H1 (cell line): ENCODE measurements around the gene ITPKC. TPM values are rescaled to one million over a fixed set of nuclear protein-coding genes. Genes with fewer than 3 reads are reported as not detected.

Experiments
- CHD1 ChIP-seq: IDR thresholded peaks from 2 replicates; pipeline ENCODE4 v1.6.1; 2012; ENCODE audit warnings: low read depth, low read length, improper control_type of control experiment
- polyA plus RNA-seq, 7 experiments: library from polyadenylated mRNA; depleted of rRNA in 3 of 7; stranded (reverse) in 5 of 7; unstranded in 2 of 7; fragments of >200 nt in 5 of 7; fragments of 200-250 nt in 2 of 7; gene quantifications; 1 replicate in 5 of 7; 2 replicates in 1 of 7; 4 replicates in 1 of 7; pipeline versions ENCODE4 v1.2.1 to v1.2.3, GENCODE V29; 2011 to 2013; ENCODE audit warnings: missing spikeins in 2 of 7, mixed read lengths in 2 of 7
- total RNA-seq: library from RNA; stranded (reverse); fragmentation: NEBNext Ultra II Directional; extraction: Animal tissue kit (Norgen Biotek cat#: 25700); gene quantifications from 2 replicates; pipeline ENCODE4 v1.2.1, GENCODE V29; 2021

ITPKC gene
- total and polyA plus RNA-seq, 2 of the 8 experiments (the other 6 are each of a cell fraction or from before 2014, with no cell fraction given), result 5.2 to 8.9 TPM

- no peak for TF ChIP-seq CHD1
Measured at GRCh38 chr19:40733149-40733548, 16.2 kb downstream of the ITPKC start (continued).
